ENCODE measurements around the gene ZCCHC14. TPM values are rescaled to one million over a fixed set of nuclear protein-coding genes. Genes with fewer than 3 reads are reported as not detected.
"Not testable (repeated sequence)": the region's sequence is repeated elsewhere in the genome, so short reads cannot be mapped to it uniquely, and the experiment has no call there.

Gene ZCCHC14
- total and polyA plus RNA-seq, 2 of the 13 experiments (the other 11 are each of a cell fraction or from before 2014, with no cell fraction given): 12.4 to 12.5 TPM

DNA sequence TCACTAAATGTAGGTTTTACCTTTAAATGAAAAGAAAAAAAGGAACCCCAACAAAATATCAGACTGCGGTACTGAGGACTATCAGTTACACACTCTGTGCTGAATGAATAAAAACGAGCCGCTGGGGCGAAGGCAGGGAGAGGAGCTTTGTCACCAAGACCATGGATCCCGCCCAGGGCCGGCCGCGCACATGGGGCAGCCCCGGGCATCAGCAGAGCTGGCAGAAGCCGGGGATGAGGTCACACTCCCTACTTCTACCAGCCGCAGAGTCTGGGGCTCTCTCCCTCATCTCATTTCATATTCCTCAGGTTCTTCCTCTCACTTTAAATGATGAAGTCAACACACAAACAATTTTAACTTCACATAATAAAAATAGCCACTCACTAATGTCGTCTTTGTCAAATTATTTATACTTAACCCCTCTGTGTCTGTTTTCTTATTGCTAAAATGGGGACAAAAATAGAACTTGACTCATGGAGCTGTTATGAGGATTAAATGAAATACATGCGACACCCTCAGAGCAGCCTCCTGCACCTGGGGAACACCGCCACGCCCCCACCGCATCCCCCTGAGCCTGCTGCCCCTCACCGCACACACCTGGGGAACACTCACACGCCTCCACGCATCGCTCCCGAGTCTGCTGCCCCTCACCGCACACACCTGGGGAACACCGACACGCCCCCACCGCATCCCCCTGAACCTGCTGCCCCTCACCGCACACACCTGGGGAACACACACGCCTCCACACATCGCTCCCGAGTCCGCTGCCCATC, 15.4 kb downstream of the ZCCHC14 start:
- H2AFZ ChIP-seq (ENCODE audit: low read length); BruUV-seq (replicated peaks); H3K27ac ChIP-seq (ENCODE audit: extremely low read length, insufficient read depth, low read length); DNase-seq (ENCODE audit: low spot score); FAIRE-seq; H3K4me2 ChIP-seq (ENCODE audit: low read depth, low read length); H3K9me3 ChIP-seq (ENCODE audit: low read length); intact Hi-C loops (cut with micrococcal nuclease; ENCODE audit: unreplicated experiment); POLR2A ChIA-PET; H3K4me3 ChIP-seq (replicated peaks in 1 of 3; ENCODE audit: insufficient read depth in 1 of 3, low read depth in 2 of 3, low read length in 3 of 3); ATAC-seq; H3K9ac ChIP-seq (ENCODE audit: insufficient read depth, low read depth, low read length); CTCF ChIA-PET (ENCODE audit: low intra/inter-chr PET ratio, low total read pairs); in situ Hi-C loops (cut with HindIII; ENCODE audit: extremely low pct_ligation_motif_present, low pct_unique_long_range_greater_than_20kb); H3K27me3 ChIP-seq (ENCODE audit: control insufficient read depth in 1 of 2, insufficient read depth in 2 of 2, low read length in 2 of 2): not testable (repeated sequence)
- Histone ChIP-seq H3K79me2 (ENCODE audit: insufficient read depth, low read length) (peaks cover 84% of the 10 kb centered on the region), H3K4me1 (ENCODE audit: insufficient read depth, low read length) (peaks cover 67% of the 10 kb centered on the region), H3K36me3 (replicated peaks in 1 of 2; ENCODE audit: control insufficient read depth in 1 of 2, insufficient read depth in 2 of 2, low read length in 2 of 2) (peaks cover 3 to 16% of the 10 kb centered on the region in 2 experiments; a peak in 3 of 5 replicates), H4K20me1 (ENCODE audit: insufficient read depth, low read length) (peaks cover 36% of the 10 kb centered on the region)
- 95% methylated on average over 30 of the region's 30 CpGs for WGBS (ENCODE audit: low lambda C conversion rate)
- peak; percentile 60 for TF ChIP-seq AGO2 (optimal IDR thresholded peaks at IDR 0.05; ENCODE audit: low read depth, low read length)

DNA sequence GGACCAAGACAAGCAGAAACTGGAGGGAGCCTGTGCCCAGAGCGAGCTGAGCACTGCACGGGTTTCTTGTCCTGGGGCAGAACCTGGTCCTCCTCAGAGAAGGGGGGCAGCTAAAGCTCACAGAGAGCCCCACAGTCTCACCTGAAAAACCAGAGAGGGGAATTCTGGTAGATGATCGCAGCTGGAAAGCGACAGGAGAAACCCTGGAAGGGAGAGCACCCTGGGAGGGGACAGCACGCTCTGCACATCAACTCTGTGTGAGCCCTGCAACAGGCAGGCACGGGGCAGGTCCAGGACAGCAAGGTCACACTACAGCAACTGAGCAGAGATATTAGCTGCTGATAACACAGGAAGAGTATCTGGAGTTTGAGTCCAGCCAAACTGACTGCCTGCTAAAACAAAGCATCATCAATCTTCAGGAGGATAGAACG, 18.2 kb downstream of the ZCCHC14 start:
- H3K36me3 ChIP-seq (replicated peaks in 1 of 2; ENCODE audit: control insufficient read depth in 1 of 2, insufficient read depth in 2 of 2, low read length in 2 of 2): peaks cover 3 to 17% of the 10 kb centered on the region in 2 experiments; a peak in 3 of 5 replicates
- H3K4me2 ChIP-seq (ENCODE audit: low read depth, low read length): peak overlapping the region; percentile 20
- WGBS (ENCODE audit: low lambda C conversion rate): 52% methylated on average over 7 of the region's 7 CpGs
- peak overlapping the region; percentile 0; the same call in 1 of the 2 replicates for H3K9ac ChIP-seq (ENCODE audit: insufficient read depth, low read depth, low read length)
- H3K27me3 ChIP-seq (ENCODE audit: control insufficient read depth in 1 of 2, insufficient read depth in 2 of 2, low read length in 2 of 2): no peaks in the 10 kb centered on the region
- H3K9me3 ChIP-seq (ENCODE audit: low read length): no peaks in the 10 kb centered on the region
- no peak overlapping the region for H2AFZ ChIP-seq (ENCODE audit: low read length)
- in situ Hi-C loops (cut with HindIII; ENCODE audit: extremely low pct_ligation_motif_present, low pct_unique_long_range_greater_than_20kb): no loop called here
- FAIRE-seq: peak; percentile 88
- H3K4me3 ChIP-seq (replicated peaks in 1 of 3; ENCODE audit: insufficient read depth in 1 of 3, low read depth in 2 of 3, low read length in 3 of 3): no peak overlapping the region
- intact Hi-C loops (cut with micrococcal nuclease; ENCODE audit: unreplicated experiment): no loop called here
- peak overlapping the region; percentile 48 for H3K27ac ChIP-seq (ENCODE audit: extremely low read length, insufficient read depth, low read length)
- H4K20me1 ChIP-seq (ENCODE audit: insufficient read depth, low read length): peaks cover 50% of the 10 kb centered on the region
- peak; percentile 90 for ATAC-seq
- H3K79me2 ChIP-seq (ENCODE audit: insufficient read depth, low read length): peaks cover 91% of the 10 kb centered on the region
- ChIA-PET CTCF (ENCODE audit: low intra/inter-chr PET ratio, low total read pairs) (no interaction called here), POLR2A (interaction anchor here (1.0 to 2.1 kb wide), 3 partner anchors 10 to 62 kb away, joined by 3 to 10 read pairs (median 8); no protein-coding TSS in a partner anchor)
- BruUV-seq (replicated peaks): no TSS peak
- peaks cover 73% of the 10 kb centered on the region for H3K4me1 ChIP-seq (ENCODE audit: insufficient read depth, low read length)
- DNase-seq (ENCODE audit: low spot score): peak; percentile 60
- no peak for TF ChIP-seq ZNF205 (CRISPR knock-in tag; IDR thresholded peaks at IDR 0.05)
- TF ChIP-seq, protein P1, sequence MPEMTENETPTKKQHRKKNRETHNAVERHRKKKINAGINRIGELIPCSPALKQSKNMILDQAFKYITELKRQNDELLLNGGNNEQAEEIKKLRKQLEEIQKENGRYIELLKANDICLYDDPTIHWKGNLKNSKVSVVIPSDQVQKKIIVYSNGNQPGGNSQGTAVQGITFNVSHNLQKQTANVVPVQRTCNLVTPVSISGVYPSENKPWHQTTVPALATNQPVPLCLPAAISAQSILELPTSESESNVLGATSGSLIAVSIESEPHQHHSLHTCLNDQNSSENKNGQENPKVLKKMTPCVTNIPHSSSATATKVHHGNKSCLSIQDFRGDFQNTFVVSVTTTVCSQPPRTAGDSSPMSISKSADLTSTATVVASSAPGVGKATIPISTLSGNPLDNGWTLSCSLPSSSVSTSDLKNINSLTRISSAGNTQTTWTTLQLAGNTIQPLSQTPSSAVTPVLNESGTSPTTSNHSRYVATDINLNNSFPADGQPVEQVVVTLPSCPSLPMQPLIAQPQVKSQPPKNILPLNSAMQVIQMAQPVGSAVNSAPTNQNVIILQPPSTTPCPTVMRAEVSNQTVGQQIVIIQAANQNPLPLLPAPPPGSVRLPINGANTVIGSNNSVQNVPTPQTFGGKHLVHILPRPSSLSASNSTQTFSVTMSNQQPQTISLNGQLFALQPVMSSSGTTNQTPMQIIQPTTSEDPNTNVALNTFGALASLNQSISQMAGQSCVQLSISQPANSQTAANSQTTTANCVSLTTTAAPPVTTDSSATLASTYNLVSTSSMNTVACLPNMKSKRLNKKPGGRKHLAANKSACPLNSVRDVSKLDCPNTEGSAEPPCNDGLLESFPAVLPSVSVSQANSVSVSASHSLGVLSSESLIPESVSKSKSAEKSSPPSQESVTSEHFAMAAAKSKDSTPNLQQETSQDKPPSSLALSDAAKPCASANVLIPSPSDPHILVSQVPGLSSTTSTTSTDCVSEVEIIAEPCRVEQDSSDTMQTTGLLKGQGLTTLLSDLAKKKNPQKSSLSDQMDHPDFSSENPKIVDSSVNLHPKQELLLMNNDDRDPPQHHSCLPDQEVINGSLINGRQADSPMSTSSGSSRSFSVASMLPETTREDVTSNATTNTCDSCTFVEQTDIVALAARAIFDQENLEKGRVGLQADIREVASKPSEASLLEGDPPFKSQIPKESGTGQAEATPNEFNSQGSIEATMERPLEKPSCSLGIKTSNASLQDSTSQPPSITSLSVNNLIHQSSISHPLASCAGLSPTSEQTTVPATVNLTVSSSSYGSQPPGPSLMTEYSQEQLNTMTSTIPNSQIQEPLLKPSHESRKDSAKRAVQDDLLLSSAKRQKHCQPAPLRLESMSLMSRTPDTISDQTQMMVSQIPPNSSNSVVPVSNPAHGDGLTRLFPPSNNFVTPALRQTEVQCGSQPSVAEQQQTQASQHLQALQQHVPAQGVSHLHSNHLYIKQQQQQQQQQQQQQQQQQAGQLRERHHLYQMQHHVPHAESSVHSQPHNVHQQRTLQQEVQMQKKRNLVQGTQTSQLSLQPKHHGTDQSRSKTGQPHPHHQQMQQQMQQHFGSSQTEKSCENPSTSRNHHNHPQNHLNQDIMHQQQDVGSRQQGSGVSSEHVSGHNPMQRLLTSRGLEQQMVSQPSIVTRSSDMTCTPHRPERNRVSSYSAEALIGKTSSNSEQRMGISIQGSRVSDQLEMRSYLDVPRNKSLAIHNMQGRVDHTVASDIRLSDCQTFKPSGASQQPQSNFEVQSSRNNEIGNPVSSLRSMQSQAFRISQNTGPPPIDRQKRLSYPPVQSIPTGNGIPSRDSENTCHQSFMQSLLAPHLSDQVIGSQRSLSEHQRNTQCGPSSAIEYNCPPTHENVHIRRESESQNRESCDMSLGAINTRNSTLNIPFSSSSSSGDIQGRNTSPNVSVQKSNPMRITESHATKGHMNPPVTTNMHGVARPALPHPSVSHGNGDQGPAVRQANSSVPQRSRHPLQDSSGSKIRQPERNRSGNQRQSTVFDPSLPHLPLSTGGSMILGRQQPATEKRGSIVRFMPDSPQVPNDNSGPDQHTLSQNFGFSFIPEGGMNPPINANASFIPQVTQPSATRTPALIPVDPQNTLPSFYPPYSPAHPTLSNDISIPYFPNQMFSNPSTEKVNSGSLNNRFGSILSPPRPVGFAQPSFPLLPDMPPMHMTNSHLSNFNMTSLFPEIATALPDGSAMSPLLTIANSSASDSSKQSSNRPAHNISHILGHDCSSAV (CRISPR knock-in tag; IDR thresholded peaks at IDR 0.05; ENCODE audit: borderline replicate concordance): no peak
- TF ChIP-seq ONECUT2 (CRISPR knock-in tag; IDR thresholded peaks at IDR 0.05): no peak
- TF ChIP-seq SMARCE1 (IDR thresholded peaks at IDR 0.05; ENCODE audit: borderline replicate concordance): no peak
- TF ChIP-seq, protein P2, sequence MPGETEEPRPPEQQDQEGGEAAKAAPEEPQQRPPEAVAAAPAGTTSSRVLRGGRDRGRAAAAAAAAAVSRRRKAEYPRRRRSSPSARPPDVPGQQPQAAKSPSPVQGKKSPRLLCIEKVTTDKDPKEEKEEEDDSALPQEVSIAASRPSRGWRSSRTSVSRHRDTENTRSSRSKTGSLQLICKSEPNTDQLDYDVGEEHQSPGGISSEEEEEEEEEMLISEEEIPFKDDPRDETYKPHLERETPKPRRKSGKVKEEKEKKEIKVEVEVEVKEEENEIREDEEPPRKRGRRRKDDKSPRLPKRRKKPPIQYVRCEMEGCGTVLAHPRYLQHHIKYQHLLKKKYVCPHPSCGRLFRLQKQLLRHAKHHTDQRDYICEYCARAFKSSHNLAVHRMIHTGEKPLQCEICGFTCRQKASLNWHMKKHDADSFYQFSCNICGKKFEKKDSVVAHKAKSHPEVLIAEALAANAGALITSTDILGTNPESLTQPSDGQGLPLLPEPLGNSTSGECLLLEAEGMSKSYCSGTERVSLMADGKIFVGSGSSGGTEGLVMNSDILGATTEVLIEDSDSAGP (CRISPR knock-in tag; IDR thresholded peaks at IDR 0.05; ENCODE audit: borderline replicate concordance): no peak
- peak; percentile 83; the same call in 1 of the 2 replicates for TF ChIP-seq HNF4A (CRISPR knock-in tag; IDR thresholded peaks at IDR 0.05)

Data from HepG2 (cell line).